ENCODE measurements around the gene DNAH1. TPM values are rescaled to one million over a fixed set of nuclear protein-coding genes. Genes with fewer than 3 reads are reported as not detected.

The DNAH1 gene
- total and polyA plus RNA-seq, 2 experiments from 2014 or later: 0.81 to 1.8 TPM

DNA sequence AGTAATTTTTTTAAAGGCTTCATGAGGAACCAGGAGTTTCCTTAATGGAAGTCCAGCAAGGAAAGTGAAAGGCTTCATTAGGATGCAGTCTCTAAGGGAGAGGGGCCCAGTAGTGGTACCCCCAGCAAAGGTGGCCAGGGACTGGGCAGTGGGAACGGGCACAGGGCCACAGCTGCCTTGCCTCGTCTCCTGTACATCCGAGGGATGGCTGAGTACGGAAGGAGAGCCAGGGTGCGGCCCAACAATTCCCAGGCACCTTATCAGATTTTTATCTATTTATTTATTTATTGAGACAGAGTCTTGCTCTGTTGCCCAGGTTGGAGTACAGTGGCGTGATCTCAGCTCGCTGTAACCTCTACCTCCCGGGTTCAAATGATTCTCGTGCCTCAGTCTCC lies 114.3 kb downstream of the DNAH1 start (continued):
- TF ChIP-seq, protein P1, sequence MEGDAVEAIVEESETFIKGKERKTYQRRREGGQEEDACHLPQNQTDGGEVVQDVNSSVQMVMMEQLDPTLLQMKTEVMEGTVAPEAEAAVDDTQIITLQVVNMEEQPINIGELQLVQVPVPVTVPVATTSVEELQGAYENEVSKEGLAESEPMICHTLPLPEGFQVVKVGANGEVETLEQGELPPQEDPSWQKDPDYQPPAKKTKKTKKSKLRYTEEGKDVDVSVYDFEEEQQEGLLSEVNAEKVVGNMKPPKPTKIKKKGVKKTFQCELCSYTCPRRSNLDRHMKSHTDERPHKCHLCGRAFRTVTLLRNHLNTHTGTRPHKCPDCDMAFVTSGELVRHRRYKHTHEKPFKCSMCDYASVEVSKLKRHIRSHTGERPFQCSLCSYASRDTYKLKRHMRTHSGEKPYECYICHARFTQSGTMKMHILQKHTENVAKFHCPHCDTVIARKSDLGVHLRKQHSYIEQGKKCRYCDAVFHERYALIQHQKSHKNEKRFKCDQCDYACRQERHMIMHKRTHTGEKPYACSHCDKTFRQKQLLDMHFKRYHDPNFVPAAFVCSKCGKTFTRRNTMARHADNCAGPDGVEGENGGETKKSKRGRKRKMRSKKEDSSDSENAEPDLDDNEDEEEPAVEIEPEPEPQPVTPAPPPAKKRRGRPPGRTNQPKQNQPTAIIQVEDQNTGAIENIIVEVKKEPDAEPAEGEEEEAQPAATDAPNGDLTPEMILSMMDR (conservative IDR thresholded peaks at IDR 0.05; ENCODE audit: low read depth in 2 of 2): no peak
- TF ChIP-seq STAT1 (IDR thresholded peaks at IDR 0.05; ENCODE audit: unreplicated experiment) (no peak), POLR2AphosphoS5 (IDR thresholded peaks at IDR 0.05; ENCODE audit: low read depth) (no peak), EZH2 (IDR thresholded peaks at IDR 0.05; ENCODE audit: low read depth, unreplicated experiment) (no peak)
- TF ChIP-seq, protein P2, sequence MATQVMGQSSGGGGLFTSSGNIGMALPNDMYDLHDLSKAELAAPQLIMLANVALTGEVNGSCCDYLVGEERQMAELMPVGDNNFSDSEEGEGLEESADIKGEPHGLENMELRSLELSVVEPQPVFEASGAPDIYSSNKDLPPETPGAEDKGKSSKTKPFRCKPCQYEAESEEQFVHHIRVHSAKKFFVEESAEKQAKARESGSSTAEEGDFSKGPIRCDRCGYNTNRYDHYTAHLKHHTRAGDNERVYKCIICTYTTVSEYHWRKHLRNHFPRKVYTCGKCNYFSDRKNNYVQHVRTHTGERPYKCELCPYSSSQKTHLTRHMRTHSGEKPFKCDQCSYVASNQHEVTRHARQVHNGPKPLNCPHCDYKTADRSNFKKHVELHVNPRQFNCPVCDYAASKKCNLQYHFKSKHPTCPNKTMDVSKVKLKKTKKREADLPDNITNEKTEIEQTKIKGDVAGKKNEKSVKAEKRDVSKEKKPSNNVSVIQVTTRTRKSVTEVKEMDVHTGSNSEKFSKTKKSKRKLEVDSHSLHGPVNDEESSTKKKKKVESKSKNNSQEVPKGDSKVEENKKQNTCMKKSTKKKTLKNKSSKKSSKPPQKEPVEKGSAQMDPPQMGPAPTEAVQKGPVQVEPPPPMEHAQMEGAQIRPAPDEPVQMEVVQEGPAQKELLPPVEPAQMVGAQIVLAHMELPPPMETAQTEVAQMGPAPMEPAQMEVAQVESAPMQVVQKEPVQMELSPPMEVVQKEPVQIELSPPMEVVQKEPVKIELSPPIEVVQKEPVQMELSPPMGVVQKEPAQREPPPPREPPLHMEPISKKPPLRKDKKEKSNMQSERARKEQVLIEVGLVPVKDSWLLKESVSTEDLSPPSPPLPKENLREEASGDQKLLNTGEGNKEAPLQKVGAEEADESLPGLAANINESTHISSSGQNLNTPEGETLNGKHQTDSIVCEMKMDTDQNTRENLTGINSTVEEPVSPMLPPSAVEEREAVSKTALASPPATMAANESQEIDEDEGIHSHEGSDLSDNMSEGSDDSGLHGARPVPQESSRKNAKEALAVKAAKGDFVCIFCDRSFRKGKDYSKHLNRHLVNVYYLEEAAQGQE (IDR thresholded peaks at IDR 0.05; ENCODE audit: unreplicated experiment): no peak

GRCh38 chr3:52431459-52432223 lies 115.5 kb downstream of the DNAH1 start:
- H2AFZ ChIP-seq: no peak overlapping the region
- no peaks in the 10 kb centered on the region for H3K4me1 ChIP-seq (ENCODE audit: insufficient read depth)
- no peak overlapping the region for H3K4me3 ChIP-seq
- H4K20me1 ChIP-seq (replicated peaks; ENCODE audit: insufficient read depth): no peaks in the 10 kb centered on the region
- no peak overlapping the region for H3K27ac ChIP-seq (ENCODE audit: low read depth)
- DNase-seq (ENCODE audit: low spot score): no peak
- Mint-ChIP-seq H3K27ac (no peak overlapping the region; the same call in 1 of the 2 replicates), H3K4me3 (no peak overlapping the region), H3K27me3 (ENCODE audit: insufficient read depth, low read depth, poor library complexity) (peaks cover 7% of the 10 kb centered on the region), H3K9me3 (no peaks in the 10 kb centered on the region), H3K36me3 (ENCODE audit: low read depth) (no peaks in the 10 kb centered on the region), H3K4me1 (peaks cover 11% of the 10 kb centered on the region)
- H3K36me3 ChIP-seq (ENCODE audit: insufficient read depth): no peaks in the 10 kb centered on the region
- no peak overlapping the region for H3K4me2 ChIP-seq
- ATAC-seq: no peak
- no peaks in the 10 kb centered on the region for H3K27me3 ChIP-seq (ENCODE audit: insufficient read depth)
- no peaks in the 10 kb centered on the region for H3F3A ChIP-seq (replicated peaks; ENCODE audit: low read depth)
- no peaks in the 10 kb centered on the region for H3K79me2 ChIP-seq (replicated peaks; ENCODE audit: insufficient read depth)
- no peaks in the 10 kb centered on the region for H3K9me2 ChIP-seq (ENCODE audit: insufficient read depth)
- TF ChIP-seq JUNB (IDR thresholded peaks at IDR 0.05; ENCODE audit: unreplicated experiment): no peak
- no peak for TF ChIP-seq EZH2phosphoT487 (IDR thresholded peaks at IDR 0.05; ENCODE audit: unreplicated experiment)

DNA sequence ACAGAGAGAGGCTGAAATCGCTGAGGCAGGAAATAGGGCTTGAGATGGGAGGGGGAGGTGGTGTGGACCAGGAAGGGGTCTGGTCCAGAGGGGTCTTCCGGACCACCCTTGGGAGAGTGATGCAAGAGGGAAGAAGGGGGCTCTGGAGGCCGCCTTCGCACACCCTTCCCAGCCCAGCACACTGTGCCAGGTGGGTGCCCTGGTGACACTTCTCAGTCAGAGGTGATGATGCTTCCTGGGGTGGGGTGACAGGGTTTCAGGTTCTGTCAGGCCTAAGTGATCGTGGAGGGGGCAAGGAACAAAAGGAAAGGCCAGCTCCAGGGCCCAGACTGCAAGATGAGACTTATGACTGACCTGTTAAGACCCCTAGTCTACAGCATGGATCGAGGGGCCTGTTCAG lies 116.1 kb downstream of the DNAH1 start:
- TF ChIP-seq NANOG (IDR thresholded peaks at IDR 0.05; ENCODE audit: borderline replicate concordance) (no peak), JUNB (IDR thresholded peaks at IDR 0.05; ENCODE audit: unreplicated experiment) (no peak), ZNF331 (CRISPR knock-in tag; IDR thresholded peaks at IDR 0.05; ENCODE audit: low read depth) (no peak)
- no peak for ATAC-seq
- Histone ChIP-seq H3K4me2 (no peak overlapping the region), H2AFZ (no peak overlapping the region), H3K36me3 (ENCODE audit: insufficient read depth) (no peaks in the 10 kb centered on the region), H3K9me2 (ENCODE audit: insufficient read depth) (no peaks in the 10 kb centered on the region), H4K20me1 (replicated peaks; ENCODE audit: insufficient read depth) (no peaks in the 10 kb centered on the region), H3K4me3 (no peak overlapping the region), H3F3A (replicated peaks; ENCODE audit: low read depth) (no peaks in the 10 kb centered on the region), H3K79me2 (replicated peaks; ENCODE audit: insufficient read depth) (no peaks in the 10 kb centered on the region), H3K27me3 (ENCODE audit: insufficient read depth) (no peaks in the 10 kb centered on the region), H3K27ac (ENCODE audit: low read depth) (no peak overlapping the region), H3K4me1 (ENCODE audit: insufficient read depth) (no peaks in the 10 kb centered on the region)
- H3K4me3 Mint-ChIP-seq: no peak overlapping the region
- no peaks in the 10 kb centered on the region for H3K36me3 Mint-ChIP-seq (ENCODE audit: low read depth)
- H3K27me3 Mint-ChIP-seq (ENCODE audit: insufficient read depth, low read depth, poor library complexity): peaks cover 7% of the 10 kb centered on the region
- no peak for DNase-seq (ENCODE audit: low spot score)
- H3K27ac Mint-ChIP-seq: no peak overlapping the region; the same call in 1 of the 2 replicates
- peaks cover 11% of the 10 kb centered on the region for H3K4me1 Mint-ChIP-seq
- H3K9me3 Mint-ChIP-seq: no peaks in the 10 kb centered on the region

Data from GM23338 (cell line).